ENCODE results near the gene OR5V1.
"Not testable (repeated sequence)": the region's sequence is repeated elsewhere in the genome, so short reads cannot be mapped to it uniquely, and the experiment has no call there.

The OR5V1 gene

GRCh38 chr6:29368765-29369164 lies at the start of gene OR5V1:
Gene OR5V1 (minus strand): TSS chr6:29368865. CDS start chr6:29356195, 12,670 bp downstream.
- no peak for DNase-seq

DNA sequence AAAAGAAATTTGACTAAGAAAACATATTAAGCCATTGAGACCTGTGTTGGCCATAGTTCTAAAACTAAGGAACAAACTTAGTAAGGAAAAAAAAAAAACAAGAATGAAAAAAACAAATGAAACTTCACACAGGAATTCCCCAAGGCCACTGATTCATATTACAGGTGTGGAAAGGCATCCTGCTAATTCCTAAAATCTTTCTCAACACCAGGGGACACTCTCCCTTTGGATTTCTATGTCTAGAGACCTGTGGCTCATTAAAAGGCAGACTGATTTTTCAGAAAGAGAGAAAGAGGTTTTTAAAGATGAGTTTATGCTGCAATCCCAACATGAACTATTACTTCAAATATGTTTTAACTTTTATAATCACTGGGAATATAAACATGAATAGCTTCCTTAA lies 45.9 kb upstream of the OR5V1 start, which contains the start of gene OR12D1:
OR12D1 (plus strand) TSS at position 341 of the 400 bp plus-strand sequence.
- no peak for DNase-seq

- no peak for DNase-seq
These were observed 35.1 kb upstream of the OR5V1 start for GRCh38 chr6:29403801-29404200.

DNA sequence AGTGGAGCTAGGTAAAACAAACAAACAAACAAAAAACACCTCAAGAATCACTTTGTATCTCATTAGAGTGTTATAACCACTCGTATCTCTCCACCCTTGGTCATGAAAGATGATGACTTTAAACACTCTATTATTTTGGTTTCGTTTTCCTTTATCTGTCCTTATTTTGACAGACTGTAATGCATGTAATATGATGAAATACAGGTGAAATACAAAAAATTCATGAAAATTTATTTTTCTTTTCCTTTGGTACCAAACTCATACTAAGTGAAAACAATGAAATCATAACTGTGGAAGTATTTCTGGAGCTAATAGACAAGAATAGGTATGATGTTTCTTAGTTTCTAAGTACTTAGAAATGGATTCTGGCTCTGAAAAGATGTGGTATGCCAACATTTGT lies 30.9 kb upstream of the OR5V1 start:
- DNase-seq, result no peak

GRCh38 chr6:29395331-29395730 lies 26.7 kb upstream of the OR5V1 start, which contains the start of gene OR12D2:
Gene OR12D2 (plus strand): TSS chr6:29395631. CDS start chr6:29396700, 1,069 bp downstream.
- no peak for DNase-seq

GRCh38 chr6:29388533-29388932 lies 19.9 kb upstream of the OR5V1 start:
- DNase-seq, result no peak

- DNase-seq, result no peak
These were observed 7.3 kb upstream of the OR5V1 start for GRCh38 chr6:29376003-29376402.

DNA sequence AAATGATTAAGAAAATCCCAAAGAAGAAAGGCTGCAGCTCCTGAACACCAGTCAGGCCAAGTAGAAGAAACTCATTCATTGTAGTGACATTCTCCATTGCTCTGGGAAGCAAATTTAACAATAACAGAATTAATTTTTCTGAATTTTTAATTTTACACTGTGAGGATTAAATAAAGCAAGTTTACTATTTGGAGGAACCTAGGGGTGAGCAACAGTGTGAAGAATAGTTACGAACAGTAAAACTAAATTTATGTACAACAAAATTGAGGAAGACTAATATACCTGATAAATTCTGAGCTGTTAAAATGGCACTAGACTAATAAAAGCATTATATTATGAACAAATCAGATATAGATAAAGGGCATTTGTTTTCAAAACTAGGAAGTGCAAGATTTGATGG lies 6.5 kb upstream of the OR5V1 start, which contains the start of gene OR12D3:
OR12D3 (minus strand) TSS at position 101 of the 400 bp plus-strand sequence; CDS start at position 97, 4 bp downstream.
- no peak for DNase-seq

DNA sequence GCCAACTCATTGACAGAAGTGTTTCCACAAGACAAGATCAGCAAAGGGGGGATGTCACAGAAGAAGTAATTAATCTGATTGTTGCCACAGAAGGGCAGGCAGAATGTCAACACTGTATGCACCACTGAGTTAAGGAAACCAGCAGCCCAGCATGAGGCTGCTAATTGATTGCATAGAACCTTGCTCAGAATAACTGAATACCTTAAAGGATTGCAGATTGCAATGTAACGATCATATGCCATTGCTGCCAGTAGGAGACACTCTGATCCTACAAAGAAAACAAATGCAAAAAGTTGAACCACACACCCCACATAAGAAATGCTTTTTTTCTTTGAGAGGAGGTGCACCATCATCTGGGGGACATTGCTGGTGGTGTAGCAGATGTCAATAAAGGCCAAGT lies 13.1 kb downstream of the OR5V1 start:
- DNase-seq, result no peak

DNA sequence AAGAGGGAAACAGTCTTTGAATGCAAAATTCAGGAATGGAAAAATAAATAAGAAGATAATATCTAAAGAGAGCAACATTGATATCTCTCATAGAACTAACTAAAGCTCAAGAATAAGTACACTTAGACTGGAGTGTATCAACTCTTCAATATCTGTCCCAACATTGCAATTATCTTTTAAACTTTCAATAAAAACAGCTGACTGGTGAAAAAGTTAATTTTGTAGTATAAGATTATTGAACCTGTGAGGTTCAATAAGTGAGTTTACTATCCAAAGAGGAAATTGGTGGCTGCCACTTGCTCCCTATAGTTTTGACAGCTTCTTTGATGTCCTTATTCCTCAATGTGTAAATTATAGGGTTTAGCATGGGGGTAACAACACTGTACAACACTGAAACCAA lies 13.7 kb downstream of the OR5V1 start:
- DNase-seq, result no peak

- DNase-seq, result not testable (repeated sequence)
These were observed 19.3 kb downstream of the OR5V1 start for GRCh38 chr6:29349348-29349747.

DNA sequence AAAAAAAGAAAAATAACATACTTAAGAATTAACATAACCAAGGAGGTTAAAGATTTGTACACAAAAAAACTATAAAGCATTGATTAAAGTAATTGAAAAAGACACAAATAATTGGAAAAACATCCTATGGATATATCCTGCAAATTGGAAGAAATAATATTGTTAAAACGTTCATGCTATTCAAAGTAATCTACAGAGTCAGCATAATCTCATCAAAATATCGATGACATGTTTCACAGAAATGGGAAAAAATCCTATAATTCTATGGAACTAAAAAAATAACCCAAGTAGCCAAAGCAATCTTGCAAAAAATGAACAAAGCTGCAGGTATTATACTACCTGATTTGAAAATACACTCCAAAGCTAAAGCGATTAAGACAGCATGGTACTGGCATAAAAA lies 23.3 kb downstream of the OR5V1 start:
- DNase-seq, result no peak

DNA sequence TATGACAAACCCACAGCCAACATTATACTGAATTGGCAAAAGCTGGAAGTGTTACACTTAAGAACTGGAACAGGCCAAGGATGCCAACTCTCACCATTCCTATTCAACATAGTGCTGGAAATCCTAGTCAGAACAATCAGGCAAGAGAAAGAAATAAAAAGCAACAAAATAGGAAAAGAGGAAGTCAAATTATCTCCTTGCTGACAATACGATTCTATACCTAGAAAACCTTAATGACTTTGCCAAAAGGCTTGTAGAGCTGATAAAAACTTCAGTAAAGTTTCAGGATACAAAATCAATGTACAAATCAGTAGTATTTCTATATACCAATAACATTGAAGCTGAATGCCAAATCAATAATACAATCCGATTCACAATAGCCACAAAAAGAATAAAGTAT lies 32.4 kb downstream of the OR5V1 start:
- no peak for DNase-seq

DNA sequence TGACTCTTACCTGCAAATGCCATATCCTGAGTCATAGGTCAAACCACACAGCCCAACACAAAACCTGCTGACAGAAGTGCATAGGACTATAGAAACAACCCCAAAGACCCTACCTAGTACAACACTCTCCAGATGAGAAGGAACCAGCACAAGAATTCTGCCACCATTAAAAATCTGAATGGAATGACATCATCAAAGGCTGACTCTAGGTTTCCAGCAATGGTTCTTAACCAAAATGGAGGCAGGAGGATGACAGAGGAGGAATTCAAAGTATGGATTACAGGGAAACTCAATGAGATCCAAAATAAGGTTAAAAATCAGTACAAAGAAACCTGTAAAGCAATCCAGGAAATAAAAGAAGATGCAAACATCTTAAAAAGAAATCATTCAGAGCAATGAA lies 36.0 kb downstream of the OR5V1 start:
- no peak for DNase-seq

DNA sequence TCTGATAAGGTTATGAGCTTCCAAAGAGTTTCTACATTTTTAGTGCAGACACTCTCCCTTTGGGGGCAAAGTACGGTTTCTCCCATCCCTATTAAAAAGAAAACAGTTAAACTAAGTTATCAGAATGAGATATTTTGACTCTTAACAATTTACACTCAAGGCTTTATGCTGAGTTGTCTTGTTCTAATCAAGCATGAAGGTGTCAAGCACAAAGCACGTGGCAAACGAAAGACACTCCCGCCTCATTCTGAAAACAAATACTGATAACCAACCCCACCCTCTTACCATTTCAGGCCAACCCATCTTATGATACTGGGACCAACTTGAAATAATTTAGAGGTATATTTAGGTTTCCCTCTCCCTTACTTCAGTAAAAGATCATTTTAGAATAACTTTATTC lies 42.9 kb downstream of the OR5V1 start:
- DNase-seq, result no peak

DNA sequence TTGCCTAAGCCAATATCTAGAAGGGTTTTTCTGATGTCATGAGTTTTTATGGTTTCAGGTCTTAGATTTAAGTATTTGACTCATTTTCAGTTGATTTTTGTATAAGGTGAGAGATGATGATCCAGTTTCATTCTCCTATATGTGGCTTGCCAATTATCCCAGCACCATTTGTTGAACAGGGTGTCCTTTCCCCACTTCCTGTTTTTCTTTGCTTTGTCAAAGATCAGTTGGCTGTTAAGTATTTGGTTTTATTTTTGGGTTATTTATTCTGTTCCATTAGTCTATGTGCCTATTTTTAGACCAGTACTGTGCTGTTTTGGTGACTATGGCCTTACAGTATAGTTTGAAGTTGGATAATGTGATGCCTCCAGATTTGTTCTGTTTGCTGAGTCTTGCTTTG lies 45.3 kb downstream of the OR5V1 start:
- DNase-seq, result not testable (repeated sequence)

- DNase-seq, result no peak
These were observed 48.7 kb downstream of the OR5V1 start for GRCh38 chr6:29319931-29320330.

Measured in left hindlimb (tissue), 1 donor.